Glomerular visceral epithelial cell (primary cell): ENCODE results near the gene CD244.

ENCODE experiments used
- DNase-seq: peaks from one replicate; pipeline ENCODE4 v3.0.0-alpha.2; 2016; ENCODE audit errors: extremely low spot score

CD244 gene

DNA sequence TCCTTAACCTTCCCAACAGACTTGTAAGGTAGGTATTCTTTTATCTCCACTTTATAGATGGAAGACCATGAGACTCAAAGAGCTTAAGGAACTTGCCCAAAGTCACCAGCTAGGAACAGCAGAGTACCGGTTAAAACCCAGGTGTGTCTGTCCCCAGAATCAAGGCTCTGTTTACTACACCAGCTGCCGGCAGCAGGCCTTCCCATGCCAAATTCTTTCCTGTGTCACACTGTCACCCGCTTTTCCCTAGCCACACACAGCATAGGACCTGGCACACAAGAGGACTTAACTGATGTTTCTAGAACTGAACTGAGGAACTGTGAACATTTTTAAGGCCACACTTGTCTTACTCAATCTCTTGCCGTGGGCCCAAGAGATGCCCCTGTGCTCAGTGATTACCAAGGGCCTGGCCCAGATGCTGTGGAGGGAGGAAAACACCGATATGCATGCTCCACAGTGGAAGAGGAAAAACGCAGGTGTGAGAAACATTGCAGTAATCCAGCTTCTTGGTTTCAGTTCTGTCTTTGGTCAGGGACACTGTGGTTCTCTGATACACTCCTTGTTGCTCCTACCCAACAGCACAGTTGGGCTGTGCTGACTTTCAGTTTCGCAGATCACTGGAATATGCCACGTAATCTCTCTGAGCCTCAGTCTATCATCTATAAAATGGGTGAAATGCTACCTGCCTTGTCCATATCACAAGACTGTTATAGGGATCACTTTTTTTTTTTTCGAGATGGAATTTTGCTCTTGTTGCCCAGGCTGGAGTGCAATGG, 80.6 kb downstream of the CD244 start:
- DNase-seq: no peak

DNA sequence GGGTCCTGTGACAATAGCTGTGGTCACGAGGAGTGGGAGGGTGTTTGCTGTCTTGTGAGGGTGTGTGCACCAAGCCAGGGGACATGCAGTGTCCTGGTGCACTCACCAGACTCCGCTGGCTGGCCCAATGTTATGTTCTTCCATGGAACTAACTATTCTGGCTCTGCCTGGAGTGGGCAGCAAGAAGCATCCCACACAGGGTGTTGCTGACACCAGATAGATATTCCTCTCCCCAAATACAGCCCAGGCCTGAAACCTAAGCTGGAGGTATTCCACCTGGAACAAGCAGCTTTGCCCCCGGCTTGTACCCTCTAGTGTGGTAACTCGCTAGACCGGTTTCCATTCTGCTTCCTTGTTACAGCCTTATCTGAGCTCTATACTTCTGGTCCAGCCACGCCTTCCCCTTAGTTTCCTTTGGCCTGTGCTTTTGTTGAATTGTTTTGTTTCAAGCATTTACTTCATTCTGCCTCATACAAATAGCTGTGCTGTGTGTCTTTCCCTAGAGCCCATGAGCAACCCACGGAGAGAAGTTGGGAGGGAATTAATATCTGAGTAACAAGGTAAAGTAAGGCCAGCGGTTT, 81.4 kb downstream of the CD244 start:
- no peak for DNase-seq

DNA sequence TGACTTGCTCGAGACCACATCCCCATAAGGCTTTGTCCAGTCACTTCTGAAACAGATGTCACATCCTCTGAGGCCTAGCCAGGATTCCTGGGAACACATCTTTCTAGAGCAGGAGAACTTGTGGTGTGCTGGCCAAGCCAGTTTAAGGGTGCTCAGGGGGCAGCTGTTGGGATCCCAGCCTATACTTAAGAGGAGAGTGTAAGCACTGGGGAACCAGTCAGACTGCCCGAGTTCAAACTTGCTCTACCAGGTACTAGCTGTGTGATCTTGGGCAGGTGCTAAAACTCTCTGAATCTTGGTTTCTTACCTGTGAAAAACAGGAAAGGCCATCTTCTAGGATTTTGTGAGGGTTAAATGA, 82.3 kb downstream of the CD244 start:
- no peak for DNase-seq
